BE2C (cell line): ENCODE results near the gene TMEM106C.
"Not testable (repeated sequence)": the region's sequence is repeated elsewhere in the genome, so short reads cannot be mapped to it uniquely, and the experiment has no call there.

ENCODE experiments used
- DNase-seq: peaks from one replicate; pipeline ENCODE4 v3.0.0-alpha.2; 2020
- H3K27me3 ChIP-seq: fragments of 250-450 bp; sonication (Bioruptor Pico); 2 replicates; pipeline ENCODE4 v1.5.1; 2020; ENCODE audit warnings: mild to moderate bottlenecking
- H3K36me3 ChIP-seq: fragments of 250-450 bp; sonication (Bioruptor Pico); 2 replicates; pipeline ENCODE4 v1.5.1; 2020; ENCODE audit warnings: mild to moderate bottlenecking
- H3K4me1 ChIP-seq: fragments of 250-450 bp; sonication (Bioruptor Pico); 2 replicates; pipeline ENCODE4 v1.5.1; 2020
- H3K4me3 ChIP-seq: 2 replicates; pipeline ENCODE4 v1.5.1; 2011; ENCODE audit warnings: low read depth, low read length
- H3K9me3 ChIP-seq: fragments of 250-450 bp; sonication (Bioruptor Pico); 2 replicates; pipeline ENCODE4 v1.5.1; 2020
- CTCF ChIP-seq: IDR thresholded peaks from 2 replicates; pipeline ENCODE4 v1.5.1; 2012; ENCODE audit warnings: mild to moderate bottlenecking, low read depth, low read length

The TMEM106C gene

GRCh38 chr12:47954467-47955045, 8.8 kb upstream of the TMEM106C start:
- no peak for DNase-seq
- no peak for TF ChIP-seq CTCF
- Histone ChIP-seq H3K36me3 (no peaks in the 10 kb centered on the region), H3K4me1 (no peaks in the 10 kb centered on the region), H3K4me3 (no peak overlapping the region), H3K9me3 (no peaks in the 10 kb centered on the region), H3K27me3 (0 out of 2 replicates have a peak, but pooled peaks cover under 1% of the 10 kb centered on the region)

GRCh38 chr12:47955059-47955458, 8.3 kb upstream of the TMEM106C start:
- Histone ChIP-seq H3K4me1 (no peaks in the 10 kb centered on the region), H3K36me3 (no peaks in the 10 kb centered on the region), H3K27me3 (peaks cover 5% of the 10 kb centered on the region; the same call in 1 of the 2 replicates), H3K9me3 (no peaks in the 10 kb centered on the region), H3K4me3 (no peak overlapping the region)
- TF ChIP-seq CTCF, result no peak
- no peak for DNase-seq

- H3K9me3 ChIP-seq, H3K36me3 ChIP-seq, H3K27me3 ChIP-seq, DNase-seq, H3K4me3 ChIP-seq, H3K4me1 ChIP-seq: not testable (repeated sequence)
Measured at GRCh38 chr12:47957671-47958070, 5.7 kb upstream of the TMEM106C start.

GRCh38 chr12:47962198-47962597, 1.2 kb upstream of the TMEM106C start:
- no peak overlapping the region for H3K4me3 ChIP-seq
- peaks cover 5% of the 10 kb centered on the region; the same call in 1 of the 2 replicates for H3K27me3 ChIP-seq
- H3K4me1 ChIP-seq, result no peaks in the 10 kb centered on the region
- DNase-seq, result no peak
- 0 out of 2 replicates have a peak, but pooled peaks cover 3% of the 10 kb centered on the region for H3K36me3 ChIP-seq
- TF ChIP-seq CTCF, result no peak
- no peaks in the 10 kb centered on the region for H3K9me3 ChIP-seq

DNA sequence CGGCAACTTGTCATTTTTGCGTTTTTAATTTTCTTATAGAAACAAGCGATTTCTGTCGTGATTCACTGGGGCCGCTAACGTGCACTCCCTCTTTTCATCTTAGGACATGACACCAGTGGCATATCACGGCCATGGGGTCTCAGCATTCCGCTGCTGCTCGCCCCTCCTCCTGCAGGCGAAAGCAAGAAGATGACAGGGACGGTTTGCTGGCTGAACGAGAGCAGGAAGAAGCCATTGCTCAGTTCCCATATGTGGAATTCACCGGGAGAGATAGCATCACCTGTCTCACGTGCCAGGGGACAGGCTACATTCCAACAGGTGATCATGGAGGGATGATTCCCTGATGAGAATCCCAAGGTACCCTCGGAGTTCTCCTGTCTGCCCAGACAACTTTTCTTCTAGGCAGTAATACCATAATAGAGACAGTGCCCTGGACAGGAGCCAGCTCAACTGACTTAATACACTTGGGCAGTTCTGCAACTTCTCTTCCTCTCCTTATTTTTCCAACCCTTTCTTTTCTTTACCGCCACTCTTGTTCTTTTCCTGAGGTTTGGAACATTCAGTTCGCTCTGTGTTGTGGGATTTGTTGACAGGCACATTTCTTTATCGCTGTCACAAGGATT, 821 bp downstream of the TMEM106C start:
- 0 out of 2 replicates have a peak, but pooled peaks cover 3% of the 10 kb centered on the region for H3K36me3 ChIP-seq
- no peak for DNase-seq
- H3K27me3 ChIP-seq, result peaks cover 5% of the 10 kb centered on the region; the same call in 1 of the 2 replicates
- no peak for TF ChIP-seq CTCF
- no peaks in the 10 kb centered on the region for H3K4me1 ChIP-seq
- peak overlapping the region; percentile 84 for H3K4me3 ChIP-seq
- H3K9me3 ChIP-seq, result no peaks in the 10 kb centered on the region

DNA sequence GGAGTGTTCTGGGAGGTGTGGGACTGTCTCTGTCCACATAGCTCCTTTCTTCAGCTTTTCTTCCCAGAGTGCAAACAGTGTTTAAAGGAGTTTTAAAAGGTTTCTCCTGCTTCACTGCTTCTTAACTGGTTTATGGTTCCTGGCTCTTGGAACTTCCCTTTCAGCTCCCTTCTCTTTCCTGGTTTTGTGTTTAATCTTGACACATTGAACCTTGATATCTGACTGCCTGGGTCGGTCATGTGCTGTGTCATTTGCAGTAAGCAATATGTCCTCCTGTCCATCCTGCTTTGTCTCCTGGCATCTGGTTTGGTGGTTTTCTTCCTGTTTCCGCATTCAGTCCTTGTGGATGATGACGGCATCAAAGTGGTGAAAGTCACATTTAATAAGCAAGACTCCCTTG, 2.2 kb downstream of the TMEM106C start:
- Histone ChIP-seq H3K4me3 (no peak overlapping the region), H3K4me1 (no peaks in the 10 kb centered on the region), H3K27me3 (no peaks in the 10 kb centered on the region; the same call in 1 of the 2 replicates), H3K9me3 (no peaks in the 10 kb centered on the region), H3K36me3 (0 out of 2 replicates have a peak, but pooled peaks cover 3% of the 10 kb centered on the region)
- no peak for TF ChIP-seq CTCF
- no peak for DNase-seq
